Fibroblast of pulmonary artery (primary cell): Measurements from ENCODE around the gene PSAP.
A peak's percentile ranks its signal among the peaks of the same experiment; 100 is the strongest.

Experiments
- DNase-seq: peaks from one replicate; pipeline ENCODE4 v3.0.0-alpha.2; 2010; ENCODE audit warnings: low read depth
- H3K4me3 ChIP-seq: replicated peaks from 2 replicates; pipeline ENCODE4 v1.5.1; 2011; ENCODE audit warnings: low read depth, mild to moderate bottlenecking, control low read depth, low read length, moderate library complexity
- CTCF ChIP-seq: IDR thresholded peaks from 2 replicates; pipeline ENCODE4 v1.5.1; 2011; ENCODE audit warnings: mild to moderate bottlenecking, control low read depth, low read length, inconsistent platforms; ENCODE audit errors: missing control alignments

PSAP gene

GRCh38 chr10:71810048-71810750 lies 40.9 kb downstream of the PSAP start:
- H3K4me3 ChIP-seq = no peak overlapping the region
- no peak for TF ChIP-seq CTCF
- DNase-seq = no peak

- TF ChIP-seq CTCF = no peak
- DNase-seq = no peak
- H3K4me3 ChIP-seq = no peak overlapping the region
Observed at GRCh38 chr10:71809628-71810027, 41.4 kb downstream of the PSAP start.

- no peak overlapping the region for H3K4me3 ChIP-seq
- TF ChIP-seq CTCF = no peak
- DNase-seq = no peak
Observed at GRCh38 chr10:71807557-71808510, 43.2 kb downstream of the PSAP start.

- H3K4me3 ChIP-seq = no peak overlapping the region
- no peak for DNase-seq
- no peak for TF ChIP-seq CTCF
Observed at GRCh38 chr10:71806704-71807556, 44.1 kb downstream of the PSAP start.

- no peak overlapping the region for H3K4me3 ChIP-seq
- peak; percentile 33 for DNase-seq
- TF ChIP-seq CTCF = no peak
Observed at GRCh38 chr10:71805776-71806703, 45.0 kb downstream of the PSAP start.

GRCh38 chr10:71804077-71804476 lies 47.0 kb downstream of the PSAP start:
- no peak for TF ChIP-seq CTCF
- H3K4me3 ChIP-seq = no peak overlapping the region
- DNase-seq = no peak
